HEK293 (cell line): Measurements from ENCODE around the gene RAB13.

Source experiments
- CTCF ChIA-PET: fragments of 350-600 bp; formaldehyde crosslinking; extraction: SDS; loops from one replicate; lab custom pipeline; 2021; ENCODE audit warnings: antibody characterized with exemption; lab: Yijun Ruan, JAX
- POLR2A ChIA-PET: fragments of 300-600 bp; formaldehyde crosslinking; extraction: SDS; loops from one replicate; lab custom pipeline; 2020; ENCODE audit warnings: antibody characterized with exemption, inconsistent platforms; lab: Yijun Ruan, JAX
- H3K27ac ChIP-seq: fragments of 200-500 bp; sonication (Bioruptor generic); 2 replicates; pipeline ENCODE4 v1.5.1; 2014; ENCODE audit warnings: low read depth, low read length, control low read depth, inconsistent platforms; ENCODE audit errors: extremely low read depth
- H3K36me3 ChIP-seq, 2 experiments: fragments of 200-500 bp in 1 of 2; sonication (Bioruptor generic) in 1 of 2; 1 replicate in 1 of 2; 2 replicates in 1 of 2; pipeline ENCODE4 v1.5.1; 2014 to 2017; ENCODE audit warnings: inconsistent platforms in 2 of 2, low read length in 2 of 2; ENCODE audit not compliant: control insufficient read depth in 2 of 2, insufficient read depth in 1 of 2
- H3K4me1 ChIP-seq: fragments of 200-500 bp; sonication (Bioruptor generic); 2 replicates; pipeline ENCODE4 v1.5.1; 2014; ENCODE audit warnings: mild to moderate bottlenecking, low read length, inconsistent platforms; ENCODE audit not compliant: control insufficient read depth, insufficient read depth
- H3K4me3 ChIP-seq: 2 replicates; pipeline ENCODE4 v1.5.1; 2011; ENCODE audit warnings: low read depth, mild to moderate bottlenecking, control low read depth, low read length, moderate library complexity
- H3K9me3 ChIP-seq: fragments of 200-500 bp; sonication (Bioruptor generic); 2 replicates; pipeline ENCODE4 v1.5.1; 2014; ENCODE audit warnings: low read depth, low read length, inconsistent platforms; ENCODE audit not compliant: control insufficient read depth, insufficient read depth
- ATF2 ChIP-seq: fragments of 450-650 bp; formaldehyde crosslinking; IDR thresholded peaks from 2 replicates; pipeline ENCODE4 v1.5.1; 2016; ENCODE audit warnings: missing biosample characterization, missing genetic modification characterization, low read depth
- GLIS1 ChIP-seq: fragments of 450-650 bp; formaldehyde crosslinking; IDR thresholded peaks from 2 replicates; pipeline ENCODE4 v1.5.1; 2016; ENCODE audit warnings: missing biosample characterization, missing genetic modification characterization
- GLIS2 ChIP-seq: fragments of 450-650 bp; formaldehyde crosslinking; IDR thresholded peaks from 2 replicates; pipeline ENCODE4 v1.5.1; 2016; ENCODE audit warnings: missing biosample characterization, missing genetic modification characterization
- PRDM10 ChIP-seq: fragments of 450-650 bp; formaldehyde crosslinking; IDR thresholded peaks from 2 replicates; pipeline ENCODE4 v1.5.1; 2016; ENCODE audit warnings: missing biosample characterization, missing genetic modification characterization
- ZBTB11 ChIP-seq: fragments of 450-650 bp; formaldehyde crosslinking; conservative IDR thresholded peaks from 2 replicates; pipeline ENCODE4 v1.5.1; 2016; ENCODE audit warnings: low read depth, missing biosample characterization, missing genetic modification characterization
- ZBTB7A ChIP-seq: fragments of 450-650 bp; formaldehyde crosslinking; IDR thresholded peaks from 2 replicates; pipeline ENCODE4 v1.5.1; 2016; ENCODE audit warnings: low read depth, missing biosample characterization, missing genetic modification characterization
- ZIC2 ChIP-seq: fragments of 450-650 bp; formaldehyde crosslinking; IDR thresholded peaks from 2 replicates; pipeline ENCODE4 v1.5.1; 2016; ENCODE audit warnings: missing biosample characterization, missing genetic modification characterization
- ZNF19 ChIP-seq: fragments of 450-650 bp; formaldehyde crosslinking; IDR thresholded peaks from 2 replicates; pipeline ENCODE4; 2016; ENCODE audit warnings: missing biosample characterization, missing genetic modification characterization, low read depth
- ZNF501 ChIP-seq: fragments of 450-650 bp; formaldehyde crosslinking; IDR thresholded peaks from 2 replicates; pipeline ENCODE4 v1.5.1; 2016; ENCODE audit warnings: missing biosample characterization, missing genetic modification characterization
- ZNF549 ChIP-seq: fragments of 450-650 bp; IDR thresholded peaks from 2 replicates; pipeline ENCODE4 v1.5.1; 2018; ENCODE audit warnings: missing biosample characterization, missing genetic modification characterization, mild to moderate bottlenecking, inconsistent platforms, moderate library complexity
- ZNF580 ChIP-seq: fragments of 450-650 bp; formaldehyde crosslinking; IDR thresholded peaks from 2 replicates; pipeline ENCODE4 v1.5.1; 2016; ENCODE audit warnings: missing biosample characterization, missing genetic modification characterization
- ZNF747 ChIP-seq: fragments of 450-650 bp; formaldehyde crosslinking; IDR thresholded peaks from 2 replicates; pipeline ENCODE4 v1.5.1; 2016; ENCODE audit warnings: missing biosample characterization, missing genetic modification characterization
- TF ChIP-seq, protein P1 (sequence below): fragments of 450-650 bp; formaldehyde crosslinking; IDR thresholded peaks from 2 replicates; pipeline ENCODE4 v1.5.1; 2016; ENCODE audit warnings: missing biosample characterization, missing genetic modification characterization
- TF ChIP-seq, protein P2 (sequence below): fragments of 450-650 bp; formaldehyde crosslinking; IDR thresholded peaks from 2 replicates; pipeline ENCODE4 v1.5.1; 2016; ENCODE audit warnings: missing biosample characterization, missing genetic modification characterization, borderline replicate concordance

Gene RAB13

GRCh38 chr1:153976819-153977249, 9.3 kb downstream of the RAB13 start:
- H3K4me1 ChIP-seq: no peaks in the 10 kb centered on the region
- peaks cover 11 to 56% of the 10 kb centered on the region in 2 experiments for H3K36me3 ChIP-seq
- peak overlapping the region; percentile 90 for H3K4me3 ChIP-seq
- no peaks in the 10 kb centered on the region for H3K9me3 ChIP-seq
- ChIA-PET POLR2A (interaction anchor here (0.7 to 5.3 kb wide), 13 partner anchors 9 to 429 kb away, joined by 3 to 137 read pairs (median 9); partner anchors contain the start of genes CREB3L4, CRTC2, DENND4B and GATAD2B), CTCF (interaction anchor here (1.2 to 4.1 kb wide), 5 partner anchors 9 to 84 kb away, joined by 3 to 29 read pairs (median 19); partner anchors contain the start of genes CREB3L4 and RAB13)
- peak overlapping the region; percentile 88 for H3K27ac ChIP-seq
- peak; percentile 46; the same call in 1 of the 2 replicates for TF ChIP-seq GLIS1 (tag by site-specific recombination)
- no peak for TF ChIP-seq ZNF580
- TF ChIP-seq ZIC2: no peak
- no peak for TF ChIP-seq ZBTB7A (tag by site-specific recombination)
- TF ChIP-seq, protein P1, sequence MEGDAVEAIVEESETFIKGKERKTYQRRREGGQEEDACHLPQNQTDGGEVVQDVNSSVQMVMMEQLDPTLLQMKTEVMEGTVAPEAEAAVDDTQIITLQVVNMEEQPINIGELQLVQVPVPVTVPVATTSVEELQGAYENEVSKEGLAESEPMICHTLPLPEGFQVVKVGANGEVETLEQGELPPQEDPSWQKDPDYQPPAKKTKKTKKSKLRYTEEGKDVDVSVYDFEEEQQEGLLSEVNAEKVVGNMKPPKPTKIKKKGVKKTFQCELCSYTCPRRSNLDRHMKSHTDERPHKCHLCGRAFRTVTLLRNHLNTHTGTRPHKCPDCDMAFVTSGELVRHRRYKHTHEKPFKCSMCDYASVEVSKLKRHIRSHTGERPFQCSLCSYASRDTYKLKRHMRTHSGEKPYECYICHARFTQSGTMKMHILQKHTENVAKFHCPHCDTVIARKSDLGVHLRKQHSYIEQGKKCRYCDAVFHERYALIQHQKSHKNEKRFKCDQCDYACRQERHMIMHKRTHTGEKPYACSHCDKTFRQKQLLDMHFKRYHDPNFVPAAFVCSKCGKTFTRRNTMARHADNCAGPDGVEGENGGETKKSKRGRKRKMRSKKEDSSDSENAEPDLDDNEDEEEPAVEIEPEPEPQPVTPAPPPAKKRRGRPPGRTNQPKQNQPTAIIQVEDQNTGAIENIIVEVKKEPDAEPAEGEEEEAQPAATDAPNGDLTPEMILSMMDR (tag by site-specific recombination): 0 out of 2 replicates have a peak, but pooled peaks have one; percentile 14
- TF ChIP-seq ZNF19: no peak
- no peak for TF ChIP-seq ZNF501 (tag by site-specific recombination)
- TF ChIP-seq ZBTB11 (tag by site-specific recombination): 0 out of 2 replicates have a peak, but pooled peaks have one; percentile 5
- TF ChIP-seq PRDM10 (tag by site-specific recombination): peak; percentile 43; the same call in 1 of the 2 replicates
- no peak for TF ChIP-seq ZNF549 (tag by site-specific recombination)
- no peak for TF ChIP-seq ZNF747 (tag by site-specific recombination)
- TF ChIP-seq GLIS2: 0 out of 2 replicates have a peak, but pooled peaks have one; percentile 48
- no peak for TF ChIP-seq ATF2 (tag by site-specific recombination)
- TF ChIP-seq, protein P2, sequence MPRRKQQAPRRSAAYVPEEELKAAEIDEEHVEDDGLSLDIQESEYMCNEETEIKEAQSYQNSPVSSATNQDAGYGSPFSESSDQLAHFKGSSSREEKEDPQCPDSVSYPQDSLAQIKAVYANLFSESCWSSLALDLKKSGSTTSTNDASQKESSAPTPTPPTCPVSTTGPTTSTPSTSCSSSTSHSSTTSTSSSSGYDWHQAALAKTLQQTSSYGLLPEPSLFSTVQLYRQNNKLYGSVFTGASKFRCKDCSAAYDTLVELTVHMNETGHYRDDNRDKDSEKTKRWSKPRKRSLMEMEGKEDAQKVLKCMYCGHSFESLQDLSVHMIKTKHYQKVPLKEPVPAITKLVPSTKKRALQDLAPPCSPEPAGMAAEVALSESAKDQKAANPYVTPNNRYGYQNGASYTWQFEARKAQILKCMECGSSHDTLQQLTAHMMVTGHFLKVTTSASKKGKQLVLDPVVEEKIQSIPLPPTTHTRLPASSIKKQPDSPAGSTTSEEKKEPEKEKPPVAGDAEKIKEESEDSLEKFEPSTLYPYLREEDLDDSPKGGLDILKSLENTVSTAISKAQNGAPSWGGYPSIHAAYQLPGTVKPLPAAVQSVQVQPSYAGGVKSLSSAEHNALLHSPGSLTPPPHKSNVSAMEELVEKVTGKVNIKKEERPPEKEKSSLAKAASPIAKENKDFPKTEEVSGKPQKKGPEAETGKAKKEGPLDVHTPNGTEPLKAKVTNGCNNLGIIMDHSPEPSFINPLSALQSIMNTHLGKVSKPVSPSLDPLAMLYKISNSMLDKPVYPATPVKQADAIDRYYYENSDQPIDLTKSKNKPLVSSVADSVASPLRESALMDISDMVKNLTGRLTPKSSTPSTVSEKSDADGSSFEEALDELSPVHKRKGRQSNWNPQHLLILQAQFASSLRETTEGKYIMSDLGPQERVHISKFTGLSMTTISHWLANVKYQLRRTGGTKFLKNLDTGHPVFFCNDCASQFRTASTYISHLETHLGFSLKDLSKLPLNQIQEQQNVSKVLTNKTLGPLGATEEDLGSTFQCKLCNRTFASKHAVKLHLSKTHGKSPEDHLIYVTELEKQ: no peak
